Measurements from ENCODE around the gene FIG4.
"Not testable (repeated sequence)": the region's sequence is repeated elsewhere in the genome, so short reads cannot be mapped to it uniquely, and the experiment has no call there.

FIG4 gene

DNA sequence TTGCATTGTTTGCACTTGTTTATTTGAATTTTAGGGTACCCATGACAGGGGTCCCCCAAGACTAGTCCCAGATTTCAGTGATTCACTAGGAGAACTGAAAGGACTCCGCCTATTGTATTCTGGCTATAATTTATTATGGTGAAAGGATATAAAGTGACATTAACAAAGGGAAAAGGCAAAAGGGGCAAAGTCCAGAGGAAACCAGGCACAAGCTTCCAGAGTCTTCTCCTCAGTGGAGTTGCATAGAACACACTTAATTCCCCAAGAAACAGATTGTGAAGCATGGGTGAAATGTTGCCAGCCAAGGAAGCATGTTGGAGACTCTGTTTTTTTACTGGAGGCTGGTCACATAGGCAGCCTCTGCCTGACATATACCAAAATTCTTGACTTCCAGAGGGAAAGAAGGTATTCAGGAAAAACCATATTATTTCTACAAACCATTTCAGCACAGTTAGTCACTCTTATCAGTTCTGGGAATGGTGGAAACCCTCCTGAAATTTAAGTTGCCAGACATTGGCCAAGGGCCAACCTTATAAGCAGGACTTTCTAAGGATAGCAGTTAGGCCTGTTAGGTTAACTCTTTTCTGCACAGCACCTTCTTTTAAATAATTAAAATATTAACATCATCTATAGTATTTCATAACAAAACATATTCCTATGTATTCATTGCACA lies 71.8 kb downstream of the FIG4 start:
- DNase-seq = no peak

DNA sequence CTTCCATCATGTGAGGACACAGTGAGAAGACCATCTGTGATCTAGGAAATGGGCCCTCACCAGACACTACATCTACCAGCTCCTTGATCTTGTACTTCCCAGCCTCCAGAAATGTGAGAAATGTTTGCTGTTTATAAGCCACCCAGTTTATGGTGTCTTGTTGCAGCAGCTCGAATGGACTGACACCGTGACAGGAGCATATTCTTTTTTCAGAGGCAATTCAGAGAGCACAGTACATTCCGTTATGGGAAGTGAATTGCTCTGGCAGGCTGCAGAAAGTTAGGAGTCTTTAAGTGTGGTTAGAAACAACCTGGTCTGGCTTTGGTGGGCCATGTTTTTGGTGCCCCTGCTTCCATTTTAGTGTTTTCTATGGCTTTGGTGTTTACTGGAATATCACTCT lies 75.1 kb downstream of the FIG4 start:
- no peak for DNase-seq

DNA sequence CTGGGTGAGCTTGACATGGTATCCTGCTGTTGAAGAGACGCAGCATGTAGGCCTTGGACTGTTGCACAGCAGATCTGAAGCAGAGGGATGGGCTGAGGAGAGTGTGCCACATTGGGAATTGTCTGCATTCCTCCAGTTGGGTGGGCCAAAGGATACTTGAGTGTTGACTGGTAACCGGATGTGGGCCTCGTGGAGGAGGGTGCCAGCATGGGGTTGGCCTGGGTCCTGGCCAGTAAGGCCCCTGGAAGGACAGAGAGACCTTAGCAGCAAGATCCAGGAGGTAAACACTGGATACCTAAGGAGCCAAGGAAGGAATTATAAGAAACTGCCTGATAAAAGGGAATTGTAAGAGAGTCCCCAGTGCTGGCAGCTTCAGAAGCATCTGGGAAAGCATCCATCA lies 76.9 kb downstream of the FIG4 start:
- DNase-seq = no peak

DNA sequence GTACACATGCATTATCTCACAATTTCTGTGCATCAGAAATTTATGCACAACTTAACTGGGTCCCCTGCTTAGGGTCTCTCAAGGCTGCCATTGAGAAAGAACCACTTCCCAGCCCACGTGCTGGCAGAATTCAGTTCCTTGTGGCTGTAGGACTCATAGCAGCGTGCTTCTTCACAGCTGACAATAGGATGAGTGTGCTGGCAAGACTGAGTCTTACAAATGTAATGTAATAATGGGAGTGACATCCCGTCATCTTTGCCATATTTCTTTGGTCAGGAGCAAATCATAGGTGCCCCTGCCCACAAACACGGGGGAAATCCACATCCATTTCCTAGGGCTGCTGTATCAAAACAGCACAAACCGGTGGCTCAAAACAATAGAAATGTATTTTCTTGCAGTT lies 77.4 kb downstream of the FIG4 start:
- DNase-seq = no peak

DNA sequence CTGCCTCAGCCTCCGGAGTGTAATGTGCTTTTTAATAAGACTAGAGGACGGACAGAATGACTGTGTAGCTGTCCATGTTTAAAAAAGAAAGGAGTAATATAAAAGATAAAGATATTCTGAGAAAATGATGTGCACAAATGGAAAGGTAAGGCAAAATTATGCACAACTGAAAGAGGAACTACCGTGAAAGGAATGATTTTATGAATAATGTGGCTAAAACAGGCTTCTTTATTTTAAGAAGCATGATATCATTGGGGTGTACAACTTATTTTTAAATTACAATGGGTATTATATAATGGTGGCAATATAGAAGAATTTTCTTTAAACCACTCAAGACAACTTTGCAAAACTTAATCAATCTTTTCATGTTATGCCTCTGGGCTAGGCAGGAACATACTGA lies 78.1 kb downstream of the FIG4 start:
- no peak for DNase-seq

DNA sequence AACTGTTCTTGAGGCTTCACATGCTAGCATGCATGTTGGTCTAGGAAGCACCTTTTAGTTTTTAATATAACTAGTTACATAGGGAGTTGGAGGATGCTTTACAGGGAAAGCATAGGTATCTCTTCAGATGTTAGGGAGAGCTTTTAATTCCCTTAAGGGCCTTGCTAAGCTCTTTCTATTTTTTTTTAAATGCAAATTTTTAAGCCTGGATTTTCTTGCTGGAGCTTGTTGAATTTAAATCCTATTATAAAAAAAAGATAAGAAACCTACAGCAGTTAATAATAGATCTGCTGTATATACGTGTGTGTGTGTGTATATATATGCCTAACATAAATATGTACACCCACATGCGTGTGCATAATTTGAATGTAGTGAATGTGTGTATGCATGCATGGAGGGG lies 79.0 kb downstream of the FIG4 start:
- DNase-seq = no peak

DNA sequence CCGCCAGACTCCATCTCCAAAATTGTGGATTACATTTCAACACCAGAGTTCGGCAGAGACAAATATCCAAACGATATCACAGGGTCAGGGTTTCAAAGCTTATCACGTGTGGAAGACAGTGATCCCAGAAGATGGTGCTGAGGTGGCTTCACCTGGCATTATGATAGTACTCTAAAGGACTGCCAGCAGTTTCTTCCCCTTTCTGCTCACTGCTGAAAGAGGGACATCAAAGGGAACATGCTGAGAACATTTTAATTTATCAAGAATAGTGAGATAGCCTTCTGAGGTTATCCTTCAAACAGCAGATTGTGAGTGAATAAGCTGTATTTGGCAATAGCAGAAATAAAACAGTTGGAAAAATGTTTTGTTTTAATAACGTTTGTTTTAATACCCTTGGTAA lies 79.7 kb downstream of the FIG4 start:
- DNase-seq = no peak

DNA sequence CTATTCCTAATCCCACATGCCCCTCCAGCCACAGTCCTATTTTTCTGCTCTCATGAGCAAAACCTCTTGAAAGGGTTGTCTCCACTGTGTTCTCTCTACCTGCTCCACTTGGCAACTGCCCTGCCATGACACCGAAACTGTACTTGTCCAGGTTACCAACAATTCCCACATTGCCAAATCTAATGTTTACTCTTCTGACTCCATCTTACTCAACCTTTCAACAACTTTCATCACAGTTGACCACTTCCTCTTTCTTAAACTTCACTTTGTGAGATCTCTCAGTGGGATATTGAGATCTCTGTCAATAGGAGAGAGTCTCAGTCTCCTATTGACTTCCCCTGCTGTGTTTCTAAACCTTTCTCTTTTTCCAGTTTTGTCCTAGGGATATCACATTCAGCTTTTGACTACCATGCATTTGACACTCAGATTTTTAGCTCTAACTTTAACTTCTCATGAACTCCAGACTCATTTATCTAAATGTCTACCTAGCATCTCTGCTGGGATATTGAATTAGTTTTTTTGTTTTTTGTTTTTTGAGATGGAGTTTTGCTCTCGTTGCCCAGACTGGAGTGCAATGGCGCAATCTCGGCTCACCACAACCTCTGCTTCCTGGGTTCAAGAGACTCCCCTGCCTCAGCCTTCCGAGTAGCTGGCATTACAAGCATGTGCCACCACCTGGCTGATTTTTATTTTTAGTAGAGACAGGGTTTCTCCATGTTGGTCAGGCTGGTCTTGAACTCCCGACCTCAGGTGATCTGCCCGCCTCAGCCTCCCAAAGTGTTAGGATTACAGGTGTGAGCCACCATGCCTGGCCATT lies 81.1 kb downstream of the FIG4 start:
- not testable (repeated sequence) for DNase-seq

DNA sequence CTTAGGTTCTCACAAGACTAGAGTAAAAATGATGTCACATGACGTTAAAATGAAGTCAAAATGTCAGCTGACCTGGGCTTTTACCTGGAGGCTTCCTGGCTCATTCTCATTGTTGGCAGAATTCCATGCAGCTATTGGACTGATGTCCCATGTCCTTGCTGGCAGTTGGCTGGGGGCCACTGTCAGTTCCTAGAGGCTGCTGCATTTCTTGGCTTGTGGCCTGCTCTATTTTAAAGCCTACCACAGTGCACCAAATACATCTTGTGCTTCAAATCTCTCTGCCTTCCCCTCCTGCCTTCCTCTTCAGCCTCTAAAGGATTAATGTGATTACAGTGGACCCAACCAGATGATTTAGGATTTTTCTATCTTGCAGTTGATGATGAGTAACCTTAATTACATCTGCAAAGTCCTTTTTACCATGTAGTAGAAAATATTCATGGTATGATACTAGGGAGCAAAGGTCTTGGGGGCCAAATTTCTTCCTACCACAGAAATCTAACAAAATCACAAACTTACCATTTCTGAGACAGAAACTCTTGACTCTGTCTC lies 81.9 kb downstream of the FIG4 start:
- no peak for DNase-seq

DNA sequence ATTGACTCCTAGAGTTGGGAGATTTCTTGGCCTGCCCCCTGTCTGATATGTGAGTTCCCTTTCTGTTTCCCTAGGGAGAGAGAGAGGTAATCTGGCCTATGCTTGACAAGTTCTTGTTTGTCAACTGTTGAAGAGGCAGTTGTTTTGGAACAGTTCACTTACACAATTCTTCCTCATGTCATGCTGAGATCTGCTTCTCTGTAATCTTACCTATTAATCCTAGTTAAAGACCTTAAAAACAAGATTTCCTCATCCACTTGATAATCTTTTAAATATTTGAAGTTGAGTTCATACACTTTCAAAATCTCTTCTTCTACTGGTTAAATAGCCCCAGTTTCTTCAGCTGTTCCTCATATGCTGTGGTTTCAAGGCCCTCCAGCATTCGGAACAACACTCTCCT lies 89.9 kb downstream of the FIG4 start:
- DNase-seq = no peak

DNA sequence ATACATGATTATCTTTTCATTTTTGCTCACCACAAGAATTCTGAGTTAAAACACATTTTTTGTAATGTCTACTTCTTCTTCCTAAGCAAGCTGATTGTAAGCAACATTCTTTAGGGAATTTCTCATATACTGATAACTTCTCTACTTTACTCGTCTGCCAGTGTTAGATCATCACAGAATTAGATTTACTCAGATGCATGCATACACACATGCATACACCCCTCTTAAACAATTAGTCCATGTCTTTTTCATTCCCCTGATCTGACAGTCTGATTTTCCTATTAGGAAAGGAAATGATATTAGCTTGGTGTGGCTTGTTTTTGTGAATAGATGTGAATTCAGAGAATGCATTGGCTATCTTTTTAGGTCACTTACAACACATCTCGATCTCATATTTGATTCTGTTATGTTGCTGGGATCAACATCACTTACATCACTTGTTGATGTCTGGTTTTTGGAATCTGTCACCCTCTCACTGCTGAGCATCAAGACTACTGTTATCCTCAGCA lies 91.4 kb downstream of the FIG4 start:
- no peak for DNase-seq

DNA sequence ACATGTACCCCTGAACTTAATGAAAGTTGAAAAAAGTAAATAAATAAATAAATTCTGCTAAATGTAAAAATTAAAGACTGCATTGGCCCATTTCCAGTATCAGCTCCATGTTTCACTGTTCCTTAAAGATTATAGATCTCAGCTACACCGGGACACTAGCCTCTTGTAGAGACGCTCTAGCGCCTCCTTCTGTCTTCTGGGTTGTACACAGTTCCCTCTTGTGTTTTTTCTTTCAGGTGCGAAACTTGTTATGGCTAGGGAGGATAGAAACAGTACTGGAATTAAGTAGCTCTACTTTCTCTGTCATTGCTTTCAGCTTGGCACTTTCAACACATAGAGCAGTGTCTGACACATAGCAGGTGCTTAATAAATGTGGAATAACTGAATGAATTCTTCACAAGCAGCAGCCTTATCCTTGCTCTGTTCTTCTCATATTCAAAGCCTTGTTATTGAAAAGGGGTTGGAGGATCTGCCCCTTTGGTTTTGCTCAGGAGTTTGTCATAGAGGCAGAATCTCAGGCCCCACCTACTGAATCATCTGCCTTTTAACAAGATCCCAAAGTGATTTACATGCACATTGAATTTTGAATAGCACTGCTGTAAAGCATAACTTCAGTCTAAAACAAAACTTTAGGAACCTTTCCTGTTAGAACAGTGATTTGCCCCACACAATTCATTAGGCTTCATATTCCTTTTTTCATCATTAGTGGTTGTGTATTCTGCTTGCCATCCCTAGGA lies 92.3 kb downstream of the FIG4 start:
- no peak for DNase-seq

DNA sequence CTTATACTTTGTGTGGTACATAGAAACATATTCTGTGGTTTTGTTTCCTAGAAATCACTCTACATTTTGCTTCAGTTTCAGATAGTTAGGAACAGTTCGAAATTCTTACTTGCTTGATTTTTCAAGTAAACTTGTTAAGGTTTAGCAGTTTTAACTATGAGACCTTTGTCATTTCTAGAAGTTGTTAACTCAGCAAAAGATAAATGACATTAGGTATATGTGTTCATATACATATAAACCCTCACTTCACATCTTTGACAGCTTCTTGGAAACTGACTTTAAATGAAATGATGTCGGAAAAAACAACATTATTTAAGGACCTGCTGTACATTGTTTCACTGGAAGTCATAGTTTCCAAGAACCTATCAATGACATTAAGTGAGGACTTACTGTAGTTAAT lies 96.2 kb downstream of the FIG4 start:
- no peak for DNase-seq

DNA sequence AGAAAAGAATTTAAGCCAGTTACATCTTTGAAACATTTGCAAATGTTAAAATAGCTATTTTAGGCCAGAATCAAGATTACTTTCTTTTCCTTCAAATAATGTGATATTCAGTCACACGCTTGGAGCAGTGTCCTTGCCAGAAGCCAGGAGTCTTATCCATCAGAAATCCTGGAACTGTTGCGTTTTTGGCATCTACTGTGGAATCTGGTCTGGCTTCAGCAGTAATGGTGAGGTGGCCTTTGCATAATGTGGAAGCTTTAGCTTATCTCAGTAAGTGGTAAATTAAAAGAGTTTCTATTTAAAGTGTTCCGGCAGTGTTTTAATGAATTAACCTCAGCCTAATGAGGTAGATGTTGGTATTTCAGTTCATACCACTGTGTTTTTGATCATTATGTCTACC lies 97.6 kb downstream of the FIG4 start:
- DNase-seq = no peak

DNA sequence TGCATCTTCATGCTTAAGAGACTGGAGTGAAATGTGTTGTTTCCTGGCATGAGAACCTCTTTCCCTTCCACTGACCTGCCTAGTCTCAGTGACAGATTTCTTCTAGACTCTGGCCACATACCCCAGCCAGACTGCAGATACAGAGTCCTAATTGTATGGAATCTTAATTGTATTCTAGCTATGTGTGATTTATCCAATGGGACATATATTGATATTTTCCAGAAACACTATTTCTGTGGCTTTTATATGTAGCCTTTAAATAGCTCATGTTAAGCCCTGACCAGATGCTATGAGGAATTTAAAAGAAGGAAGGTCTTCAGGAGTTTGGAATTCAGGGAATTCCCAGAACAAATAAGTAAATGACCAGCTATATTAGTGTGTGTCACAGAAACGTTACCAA lies 99.0 kb downstream of the FIG4 start:
- no peak for DNase-seq

DNA sequence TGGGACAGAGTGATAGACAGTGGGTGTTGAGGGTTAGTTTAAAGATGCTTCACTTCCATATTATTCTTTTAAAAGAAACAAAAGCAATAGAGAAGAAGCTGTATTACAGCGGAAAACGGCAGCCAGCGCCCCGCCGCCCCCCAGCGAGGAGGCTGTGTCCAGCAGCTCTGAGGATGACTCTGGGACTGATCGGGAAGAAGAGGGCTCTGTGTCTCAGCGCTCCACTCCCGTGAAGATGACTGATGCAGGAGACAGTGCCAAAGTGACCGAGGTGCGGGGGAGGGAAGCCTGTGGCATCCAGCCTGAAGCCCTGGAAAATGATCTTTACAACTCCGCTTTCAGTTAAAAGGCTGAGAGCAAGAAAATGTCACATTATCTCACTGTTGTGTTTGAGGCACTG lies 100.2 kb downstream of the FIG4 start:
- no peak for DNase-seq

DNA sequence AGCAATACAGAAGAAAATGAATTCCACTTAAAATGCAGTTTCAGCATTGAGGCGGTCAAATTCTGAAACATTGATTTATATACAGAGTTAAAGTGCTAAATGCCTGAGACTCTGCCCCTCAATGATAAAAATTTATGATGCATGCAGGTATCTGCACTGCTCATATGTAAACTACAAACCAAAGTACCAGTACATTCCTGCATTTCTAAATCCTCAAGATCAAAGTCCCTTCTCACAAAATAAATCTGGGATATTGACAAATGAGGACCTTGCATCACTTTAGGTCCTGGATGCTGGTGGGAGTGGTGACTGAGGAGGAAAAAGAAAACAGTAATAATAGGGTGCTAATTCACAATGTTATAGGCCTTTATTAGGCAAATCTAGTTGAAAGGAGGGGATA lies 101.9 kb downstream of the FIG4 start:
- DNase-seq = no peak

DNA sequence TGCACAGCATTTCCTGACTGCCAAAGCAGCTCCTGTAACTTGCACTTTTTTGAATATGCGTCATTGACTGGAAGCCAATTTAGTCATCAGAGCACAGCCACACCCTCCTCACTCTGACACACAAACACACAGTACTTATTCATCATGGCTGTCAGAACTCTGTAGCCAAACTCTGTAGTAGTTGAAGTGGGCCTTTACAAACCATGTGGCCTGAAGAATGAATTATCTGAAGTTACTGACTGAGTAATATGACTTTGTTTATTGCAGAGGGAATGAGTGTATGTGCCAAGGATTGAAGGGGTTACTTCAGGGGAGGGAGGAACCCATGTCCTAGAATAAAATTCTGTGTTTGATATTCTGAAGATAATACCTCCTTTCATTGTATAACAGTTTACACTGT lies 102.7 kb downstream of the FIG4 start:
- DNase-seq = peak; percentile 99

DNA sequence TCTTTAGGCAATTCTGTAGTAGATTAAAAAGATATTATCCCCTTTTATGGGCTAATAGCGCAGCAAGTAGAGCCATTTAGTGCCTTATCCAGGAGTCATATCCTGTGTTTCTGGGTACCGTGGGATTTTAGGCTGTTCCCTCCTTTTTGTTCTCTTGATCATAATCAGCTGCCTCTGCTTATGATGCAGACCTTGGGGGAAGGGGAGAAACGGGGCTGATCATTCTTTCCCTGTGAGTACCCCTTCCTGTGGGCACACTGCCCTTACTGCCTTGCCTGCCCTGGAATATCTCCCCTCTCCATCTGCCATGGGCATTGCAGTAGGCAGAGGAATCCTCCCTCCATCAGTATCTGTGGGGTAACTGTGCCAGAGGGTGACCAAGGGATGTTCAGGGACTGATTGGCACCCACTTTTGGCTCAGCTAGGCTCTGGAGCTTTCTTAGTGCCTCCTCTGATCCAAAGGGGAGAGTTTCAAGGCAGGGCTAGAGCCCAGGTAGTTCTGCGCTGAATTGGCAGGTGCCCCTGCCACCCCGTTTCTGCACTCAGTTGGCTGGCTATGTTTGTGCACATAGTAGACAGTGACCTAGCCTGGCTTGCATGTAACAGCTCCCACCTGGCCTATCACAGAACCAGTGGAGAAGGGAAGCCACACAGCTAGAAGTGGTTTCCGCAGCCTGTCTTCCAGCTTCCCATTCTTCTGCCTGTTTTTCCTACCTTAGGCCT lies 103.3 kb downstream of the FIG4 start:
- peak; percentile 99 for DNase-seq

DNA sequence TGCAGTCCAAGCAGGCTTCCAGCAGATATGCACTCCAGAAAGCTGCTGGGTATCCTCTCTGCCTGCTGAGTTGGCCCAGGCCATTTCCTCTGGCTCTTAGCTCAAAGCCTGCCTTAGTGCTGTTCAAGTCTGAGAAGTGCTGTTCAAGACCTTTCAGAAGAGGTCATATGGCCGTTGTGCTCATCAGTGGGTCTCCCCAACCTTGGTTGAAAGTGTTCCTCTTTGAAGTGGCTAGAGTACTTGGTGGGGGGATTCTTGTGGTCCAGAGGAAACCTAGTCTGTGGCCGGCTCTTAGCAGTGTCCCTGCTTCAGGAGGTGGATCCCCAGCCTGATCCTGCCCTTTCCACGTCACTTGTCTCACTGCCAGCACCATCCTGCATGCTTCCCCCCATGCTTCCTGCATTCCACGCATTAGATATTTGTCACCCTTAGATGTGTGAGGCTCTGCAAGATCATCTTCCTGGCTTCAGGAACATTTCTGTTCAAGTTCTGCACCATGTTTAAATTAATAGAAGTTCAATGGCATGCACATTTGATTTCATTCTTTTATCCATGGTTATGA lies 105.0 kb downstream of the FIG4 start:
- DNase-seq = no peak

DNA sequence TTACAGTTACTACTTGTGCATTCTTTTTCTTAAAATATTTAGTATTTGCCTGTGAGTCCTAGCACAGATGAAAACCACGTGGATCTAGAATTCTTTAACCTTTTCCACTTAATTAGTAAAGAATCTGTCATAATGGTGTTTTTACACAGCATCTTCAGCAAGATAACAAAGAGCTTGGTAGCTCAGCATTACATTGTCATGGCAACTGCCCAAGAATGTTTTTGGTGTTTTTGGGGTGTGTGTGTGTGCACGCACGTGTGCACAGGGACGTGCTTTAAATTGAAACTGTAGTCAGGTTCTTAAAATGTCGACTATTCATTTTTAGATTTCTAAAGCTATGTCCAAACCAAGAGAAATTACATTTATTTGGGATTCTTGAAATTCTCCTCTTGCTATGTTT lies 108.0 kb downstream of the FIG4 start:
- peak; percentile 25 for DNase-seq

DNA sequence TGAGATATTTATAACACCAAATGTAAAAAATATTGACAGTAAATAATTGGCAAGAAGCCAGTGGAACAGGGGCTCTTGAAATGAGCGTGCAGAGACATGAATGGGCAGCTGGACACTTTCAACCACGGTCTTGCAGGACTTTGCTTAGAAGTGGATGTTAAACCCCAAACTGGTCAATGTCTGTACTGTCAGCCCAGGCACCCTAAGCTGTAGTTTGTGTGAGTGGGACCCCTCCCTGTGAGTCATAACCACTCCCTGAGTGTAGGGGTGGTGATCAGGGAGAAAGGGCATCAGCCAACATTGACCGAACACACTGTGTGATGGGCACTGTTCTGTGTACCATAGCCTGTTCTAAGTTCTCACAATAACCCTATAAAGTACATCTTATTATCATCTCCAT lies 108.6 kb downstream of the FIG4 start:
- peak; percentile 29 for DNase-seq

DNA sequence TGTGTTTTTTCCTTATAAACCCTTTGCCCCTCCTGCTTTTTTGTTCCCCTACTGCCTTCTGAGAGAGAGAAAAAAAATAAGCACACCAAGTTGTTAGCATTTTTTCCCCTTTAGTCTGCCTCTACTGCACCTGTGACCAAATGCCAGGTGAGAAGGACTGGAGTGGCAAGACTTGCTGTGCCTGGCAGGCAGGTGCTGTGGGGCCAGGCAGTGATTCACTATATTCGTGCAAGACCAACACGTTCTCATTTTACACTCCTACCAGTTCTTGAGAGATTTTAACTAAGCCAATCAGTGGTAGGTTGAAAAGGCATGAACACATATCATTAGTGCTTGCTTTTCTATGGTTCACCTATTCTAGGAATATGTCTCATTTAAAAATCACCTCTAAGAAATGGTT lies 109.7 kb downstream of the FIG4 start:
- DNase-seq = peak; percentile 16
